Esophagus mucosa (tissue), 1 donor: ENCODE measurements around the gene MVD. TPM values are rescaled to one million over a fixed set of nuclear protein-coding genes. Genes with fewer than 3 reads are reported as not detected.
A peak's percentile ranks its signal among the peaks of the same experiment; 100 is the strongest.

ENCODE experiments used
- ATAC-seq: fragments of 200-7000 bp; cut with Tn5 transposase; one replicate; pipeline ENCODE4 v1.9.1; 2020
- total RNA-seq: library from RNA; stranded (reverse); gene quantifications from one replicate; pipeline ENCODE4 v1.2.4, GENCODE V29; 2023
- donor health status: DM: yes; HTN: yes; CAD: no.

The MVD gene
- total RNA-seq, 1 donor from 2014 or later, result 154 TPM

DNA sequence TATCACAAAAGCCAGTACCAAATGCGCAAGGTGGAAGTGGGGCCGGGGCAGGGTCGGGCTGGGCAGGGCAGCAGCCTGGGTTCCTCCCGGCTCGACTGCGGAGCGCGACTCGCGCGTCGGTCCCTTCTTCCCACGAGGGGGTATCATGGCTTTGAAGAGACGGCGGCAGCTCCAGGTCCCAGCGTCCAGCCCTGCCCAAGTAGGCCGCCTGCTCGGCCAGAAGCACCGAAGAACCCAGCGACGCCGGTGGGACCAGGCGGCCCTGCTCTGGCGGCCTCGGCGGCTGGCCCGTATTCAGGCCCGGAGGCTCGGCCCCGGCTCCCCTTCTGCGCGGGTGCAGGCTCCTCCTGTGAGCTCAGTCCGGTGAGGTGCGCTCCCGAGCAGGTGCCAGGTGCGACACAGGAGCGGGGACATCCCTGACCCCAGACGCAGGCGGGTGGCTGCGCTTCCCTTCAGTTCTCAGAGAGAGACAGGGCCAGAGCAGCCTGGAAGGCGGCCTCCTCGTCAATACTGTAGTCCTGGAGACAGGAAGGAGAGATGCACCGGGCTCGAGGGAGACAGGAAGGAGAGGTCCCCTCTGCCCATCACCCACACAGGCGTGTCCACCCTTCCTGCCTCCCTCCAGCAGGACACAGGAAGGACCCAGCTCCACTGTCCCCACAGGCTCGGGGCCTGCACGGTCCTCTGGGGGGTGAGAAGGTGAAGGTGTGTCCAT is 34.4 kb upstream of the MVD start:
- ATAC-seq, result no peak

- no peak for ATAC-seq
These were observed 33.5 kb upstream of the MVD start for GRCh38 chr16:88696441-88696840.

DNA sequence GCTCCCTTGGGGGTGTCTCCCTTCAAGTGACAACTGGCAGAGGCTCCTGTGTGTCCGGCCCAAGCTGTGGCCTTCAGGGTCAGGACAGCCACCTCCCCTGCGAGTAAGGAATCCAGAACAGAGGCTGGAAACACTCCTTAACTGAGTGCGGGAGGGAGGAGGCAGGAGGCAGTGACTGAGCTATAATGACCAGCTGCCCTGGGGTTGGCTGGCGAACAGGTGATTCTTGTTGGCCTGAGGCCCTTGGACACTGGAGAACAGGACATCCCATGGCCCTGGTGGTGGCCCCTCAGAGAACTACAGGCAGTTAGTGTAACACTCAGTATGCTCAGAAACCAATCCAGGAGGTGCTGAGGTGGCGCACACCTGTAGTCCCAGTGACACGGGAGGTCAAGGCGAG is 32.9 kb upstream of the MVD start:
- no peak for ATAC-seq

DNA sequence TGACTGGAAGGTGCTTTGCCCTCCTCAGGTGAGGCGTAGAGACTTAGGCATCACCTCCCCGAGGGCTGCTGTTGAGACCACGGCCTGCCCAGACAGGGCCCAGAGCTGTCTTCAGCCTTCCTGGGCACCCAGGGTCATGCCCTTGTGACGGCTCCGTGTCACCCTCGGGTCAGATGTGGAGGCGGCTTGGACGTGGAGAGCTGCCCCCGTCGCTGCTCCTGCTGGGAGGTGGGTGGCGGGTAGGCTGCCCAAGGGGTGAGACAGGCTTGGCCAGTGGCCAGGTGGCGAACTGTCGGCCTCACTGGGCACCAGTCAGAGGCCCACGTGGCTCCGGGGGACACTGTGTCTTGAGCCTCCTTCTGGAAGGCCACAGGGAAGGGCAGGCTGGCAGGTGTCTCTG is 32.3 kb upstream of the MVD start:
- no peak for ATAC-seq

GRCh38 chr16:88694221-88695087 is 31.6 kb upstream of the MVD start:
- no peak for ATAC-seq

- no peak for ATAC-seq
These were observed 30.7 kb upstream of the MVD start for GRCh38 chr16:88693420-88694177.

- no peak for ATAC-seq
These were observed 30.0 kb upstream of the MVD start for GRCh38 chr16:88692861-88693260.

GRCh38 chr16:88691924-88692560 is 29.2 kb upstream of the MVD start:
- peak; percentile 21 for ATAC-seq

DNA sequence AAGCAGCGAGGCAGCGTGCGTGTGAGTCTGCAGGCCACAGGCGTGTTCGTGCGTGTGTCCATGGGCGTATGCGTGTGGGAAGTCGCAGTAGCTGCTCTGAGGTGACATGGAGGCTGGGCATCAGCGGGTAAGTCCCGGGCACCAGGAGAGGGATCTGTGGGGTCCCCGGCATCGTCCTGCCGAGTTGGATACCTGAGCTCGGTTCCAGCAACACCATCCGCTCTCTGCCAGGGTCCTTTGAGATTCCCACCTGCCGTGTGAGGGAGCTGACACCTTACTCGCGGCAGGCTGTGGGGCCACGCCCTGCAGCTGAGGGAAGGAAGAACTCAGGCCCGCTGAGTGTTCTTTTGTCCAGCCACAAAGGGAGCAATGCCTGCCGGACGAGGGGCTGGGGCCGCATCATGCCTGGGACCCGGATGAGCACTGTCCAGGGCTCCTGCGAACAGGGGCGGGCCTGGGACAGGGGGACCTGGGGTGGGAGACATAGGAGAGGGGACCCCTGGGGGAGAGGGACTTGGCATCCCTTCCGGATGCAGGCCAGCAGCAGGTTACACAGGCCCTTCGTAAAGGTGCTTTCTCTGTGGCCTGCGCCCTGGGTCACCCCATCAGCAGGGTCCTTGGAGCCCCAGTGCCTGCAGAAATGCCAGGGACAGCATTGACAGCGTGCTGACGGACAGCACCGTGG is 28.4 kb upstream of the MVD start:
- ATAC-seq, result no peak

DNA sequence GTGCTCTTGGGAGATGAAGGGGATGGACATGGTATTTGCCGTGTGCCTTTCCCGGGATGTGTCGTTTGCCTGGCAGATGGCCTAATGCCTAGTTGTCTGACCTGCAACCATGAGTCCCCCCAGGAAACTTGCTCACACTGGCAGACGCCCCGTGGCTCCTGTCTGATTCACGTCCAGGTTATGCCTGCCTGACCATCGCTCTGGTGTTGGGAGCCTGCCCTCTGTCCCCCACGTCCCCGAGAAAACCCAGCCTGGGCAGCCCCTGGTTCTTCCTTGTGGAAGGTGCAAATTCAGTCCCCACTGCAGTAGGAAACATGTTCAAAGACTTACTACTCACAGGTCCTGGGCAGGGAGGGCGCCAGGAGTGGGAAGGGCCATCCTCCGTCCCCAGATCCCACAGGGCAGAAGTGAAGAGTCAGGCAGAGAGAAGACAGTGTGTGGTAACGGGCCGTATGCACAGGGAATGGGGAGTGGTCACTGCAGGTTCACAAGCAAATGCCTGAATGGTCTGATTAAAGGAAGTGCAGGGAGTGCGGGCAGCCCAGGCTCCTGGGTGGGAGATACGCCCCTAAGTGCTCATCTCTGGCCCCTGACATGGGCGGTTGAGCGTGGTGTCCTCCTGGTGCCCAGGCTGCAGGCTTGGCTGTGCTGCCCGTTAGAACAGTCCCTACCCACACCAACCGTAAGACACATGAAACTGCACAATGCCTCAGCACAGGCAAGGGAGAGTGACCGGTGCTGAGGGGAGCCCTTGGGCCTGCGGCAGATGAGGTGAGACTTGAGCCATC is 27.6 kb upstream of the MVD start:
- no peak for ATAC-seq

DNA sequence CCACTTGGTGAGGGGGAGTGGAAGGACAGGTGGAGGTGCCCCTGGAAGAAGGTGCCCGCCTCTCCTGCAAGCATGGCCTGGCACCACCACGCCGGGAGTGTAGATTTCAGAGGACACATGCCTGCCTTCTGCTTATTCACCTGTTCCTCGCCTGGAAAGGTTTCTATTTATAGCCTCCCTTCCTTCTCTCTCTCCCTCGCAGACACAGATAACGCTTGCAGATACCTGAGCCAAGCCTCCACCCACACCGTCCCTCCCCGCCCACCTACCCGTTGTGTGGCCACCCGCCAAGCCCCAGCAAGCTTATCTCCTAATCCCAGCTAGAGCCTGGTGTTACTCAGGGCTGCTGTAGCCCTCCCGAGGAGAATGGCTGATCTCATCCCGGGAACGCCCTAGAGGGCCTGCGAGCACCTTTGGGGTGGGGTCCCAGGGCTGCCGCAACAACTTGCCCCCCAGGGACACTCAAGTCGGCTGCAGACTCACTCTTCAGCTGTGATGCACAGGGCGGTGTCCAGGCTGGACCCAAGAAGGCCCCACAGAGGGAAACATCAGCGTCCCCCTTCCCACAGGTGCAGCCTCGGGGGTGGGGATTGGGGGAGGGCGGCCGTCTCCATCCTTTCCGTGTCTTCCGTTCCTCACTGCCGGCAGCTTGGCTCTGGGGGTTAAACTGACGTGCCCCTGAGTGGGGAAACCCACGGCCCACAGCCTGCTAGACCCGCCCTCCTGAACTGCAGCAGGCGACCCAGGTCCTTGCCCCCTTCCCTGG is 25.3 kb upstream of the MVD start:
- no peak for ATAC-seq

- ATAC-seq, result no peak
These were observed 24.8 kb upstream of the MVD start for GRCh38 chr16:88687676-88688012.

GRCh38 chr16:88687254-88687576 is 24.3 kb upstream of the MVD start:
- ATAC-seq, result no peak

GRCh38 chr16:88686439-88687253 is 23.8 kb upstream of the MVD start, which contains the start of gene SNAI3:
SNAI3 (minus strand) TSS chr16:88686507; CDS start chr16:88686406, 101 bp downstream.
- ATAC-seq, result peak; percentile 84

- ATAC-seq, result peak; percentile 36
These were observed 23.2 kb upstream of the MVD start for GRCh38 chr16:88686062-88686438.

GRCh38 chr16:88685156-88686061 is 22.5 kb upstream of the MVD start:
- ATAC-seq, result peak; percentile 13

- no peak for ATAC-seq
These were observed 21.8 kb upstream of the MVD start for GRCh38 chr16:88684569-88685155.
